SU-DHL-6 (cell line): ENCODE results near the gene PRRX2.

Experiments used
- H2AFZ ChIP-seq: fragments of 200-600 bp; sonication (generic); 2 replicates; pipeline ENCODE4 v1.6.1; 2014; ENCODE audit warnings: low read depth, mild to moderate bottlenecking, moderate library complexity, mixed read lengths, antibody characterized with exemption, low read length; ENCODE audit not compliant: severe bottlenecking
- H3F3A ChIP-seq: fragments of 200-600 bp; shearing (Covaris generic); 2 replicates; pipeline ENCODE4 v1.6.0; 2016; ENCODE audit warnings: antibody characterized with exemption, mild to moderate bottlenecking; ENCODE audit not compliant: insufficient read depth
- H3K27ac ChIP-seq: fragments of 200-600 bp; sonication (generic); 2 replicates; pipeline ENCODE4 v1.5.1; 2016; ENCODE audit warnings: low read depth, mild to moderate bottlenecking, low read length, moderate library complexity, mixed read lengths
- H3K27me3 ChIP-seq: fragments of 200-600 bp; sonication (generic), shearing (Covaris generic); 2 replicates; pipeline ENCODE4 v1.6.0; 2014; ENCODE audit warnings: mild to moderate bottlenecking, low read length
- H3K36me3 ChIP-seq: fragments of 200-600 bp; sonication (generic); 2 replicates; pipeline ENCODE4 v1.6.1; 2014; ENCODE audit warnings: mild to moderate bottlenecking, low read length, mixed read lengths
- H3K4me2 ChIP-seq: fragments of 300-600, 200-600 bp; shearing (Covaris generic), sonication (generic); 2 replicates; pipeline ENCODE4 v1.6.0; 2014; ENCODE audit warnings: low read length, low read depth, mild to moderate bottlenecking; ENCODE audit not compliant: poor library complexity, severe bottlenecking
- H3K4me3 ChIP-seq: fragments of 200-600 bp; sonication (generic); 2 replicates; pipeline ENCODE4 v1.5.1; 2014; ENCODE audit warnings: antibody characterized with exemption, low read length, mild to moderate bottlenecking, mixed read lengths; ENCODE audit not compliant: insufficient read depth, poor library complexity, severe bottlenecking
- H3K79me2 ChIP-seq: fragments of 200-600 bp; sonication (generic); 2 replicates; pipeline ENCODE4 v1.6.1; 2014; ENCODE audit warnings: mild to moderate bottlenecking, low read length, moderate library complexity; ENCODE audit not compliant: insufficient read depth
- H3K9ac ChIP-seq: fragments of 200-600 bp; sonication (generic); 2 replicates; pipeline ENCODE4 v1.7.0; 2014; ENCODE audit warnings: mild to moderate bottlenecking, low read length
- H3K9me2 ChIP-seq: fragments of 200-600 bp; sonication (generic); replicated peaks from 2 replicates; pipeline ENCODE4 v1.6.1; 2014; ENCODE audit warnings: low read length; ENCODE audit not compliant: insufficient read depth
- H3K9me3 ChIP-seq: fragments of 200-600 bp; sonication (generic); 2 replicates; pipeline ENCODE4 v1.6.1; 2014; ENCODE audit warnings: low read length, mixed read lengths; ENCODE audit not compliant: insufficient read depth
- H4K20me1 ChIP-seq: fragments of 200-600 bp; sonication (generic); 2 replicates; pipeline ENCODE4 v1.6.1; 2014; ENCODE audit warnings: low read depth, mild to moderate bottlenecking, antibody characterized with exemption, low read length, moderate library complexity, mixed read lengths
- EZH2phosphoT487 ChIP-seq: fragments of 200-600 bp; sonication (generic), shearing (Covaris generic); conservative IDR thresholded peaks from 2 replicates; pipeline ENCODE4 v1.6.1; 2018; ENCODE audit warnings: mild to moderate bottlenecking, antibody characterized with exemption, low read length, moderate library complexity, mixed read lengths
- TF ChIP-seq, protein P1 (sequence below): fragments of 200-600 bp; sonication (generic); IDR thresholded peaks from one replicate; pipeline ENCODE4 v1.5.1; 2017; ENCODE audit warnings: antibody characterized with exemption, mild to moderate bottlenecking, low read length, moderate library complexity; ENCODE audit not compliant: insufficient read depth, poor library complexity, severe bottlenecking

Gene PRRX2

DNA sequence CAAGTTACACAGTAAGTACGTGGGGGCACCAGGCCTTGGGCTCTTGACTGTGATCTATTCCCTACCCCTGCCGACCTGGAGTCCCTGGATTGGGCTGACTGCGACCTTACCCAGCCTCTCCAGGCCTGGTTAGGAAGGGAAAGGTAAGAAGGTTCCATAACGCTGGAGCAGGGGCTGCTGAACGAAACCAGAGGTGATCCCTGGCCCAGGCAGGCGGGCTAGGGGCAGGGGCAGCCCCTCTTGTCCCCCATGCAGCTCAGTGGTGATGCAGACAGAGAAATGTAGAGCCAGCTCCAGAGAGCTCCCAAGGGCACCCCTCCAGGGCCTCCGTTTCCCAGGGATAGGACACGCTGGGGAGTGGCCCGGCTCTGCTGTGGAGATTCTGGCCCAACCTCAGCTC is 14.1 kb downstream of the PRRX2 start:
- no peaks in the 10 kb centered on the region for H3K9me3 ChIP-seq
- TF ChIP-seq, protein P1, sequence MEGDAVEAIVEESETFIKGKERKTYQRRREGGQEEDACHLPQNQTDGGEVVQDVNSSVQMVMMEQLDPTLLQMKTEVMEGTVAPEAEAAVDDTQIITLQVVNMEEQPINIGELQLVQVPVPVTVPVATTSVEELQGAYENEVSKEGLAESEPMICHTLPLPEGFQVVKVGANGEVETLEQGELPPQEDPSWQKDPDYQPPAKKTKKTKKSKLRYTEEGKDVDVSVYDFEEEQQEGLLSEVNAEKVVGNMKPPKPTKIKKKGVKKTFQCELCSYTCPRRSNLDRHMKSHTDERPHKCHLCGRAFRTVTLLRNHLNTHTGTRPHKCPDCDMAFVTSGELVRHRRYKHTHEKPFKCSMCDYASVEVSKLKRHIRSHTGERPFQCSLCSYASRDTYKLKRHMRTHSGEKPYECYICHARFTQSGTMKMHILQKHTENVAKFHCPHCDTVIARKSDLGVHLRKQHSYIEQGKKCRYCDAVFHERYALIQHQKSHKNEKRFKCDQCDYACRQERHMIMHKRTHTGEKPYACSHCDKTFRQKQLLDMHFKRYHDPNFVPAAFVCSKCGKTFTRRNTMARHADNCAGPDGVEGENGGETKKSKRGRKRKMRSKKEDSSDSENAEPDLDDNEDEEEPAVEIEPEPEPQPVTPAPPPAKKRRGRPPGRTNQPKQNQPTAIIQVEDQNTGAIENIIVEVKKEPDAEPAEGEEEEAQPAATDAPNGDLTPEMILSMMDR, result no peak
- no peak for TF ChIP-seq EZH2phosphoT487
- H2AFZ ChIP-seq, result no peak overlapping the region
- no peaks in the 10 kb centered on the region for H3K9me2 ChIP-seq
- H4K20me1 ChIP-seq, result no peaks in the 10 kb centered on the region
- H3K27ac ChIP-seq, result no peak overlapping the region
- no peaks in the 10 kb centered on the region for H3K27me3 ChIP-seq
- H3K4me2 ChIP-seq, result no peak overlapping the region
- H3F3A ChIP-seq, result no peaks in the 10 kb centered on the region
- no peak overlapping the region for H3K4me3 ChIP-seq
- H3K9ac ChIP-seq, result no peak overlapping the region
- H3K36me3 ChIP-seq, result no peaks in the 10 kb centered on the region
- H3K79me2 ChIP-seq, result no peaks in the 10 kb centered on the region

DNA sequence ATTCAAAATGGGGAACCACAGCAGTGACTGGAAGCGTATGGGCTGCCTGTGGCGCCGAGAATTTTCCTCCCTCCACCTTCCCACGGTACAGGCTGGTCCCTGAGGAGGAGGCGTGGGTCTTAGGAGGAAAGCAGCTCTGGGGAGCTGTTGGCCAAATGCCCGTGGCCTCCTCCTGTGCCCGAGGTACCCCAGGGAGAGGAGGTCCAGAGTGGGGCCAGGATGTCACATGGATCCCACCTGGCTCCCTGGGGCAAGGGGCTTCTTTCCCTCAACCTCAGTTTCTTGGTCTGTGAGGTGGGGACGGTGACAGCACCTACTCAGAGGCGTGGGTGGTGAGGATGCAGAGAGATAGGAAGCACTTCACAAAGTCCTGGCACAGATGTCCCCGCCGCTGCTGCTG is 16.5 kb downstream of the PRRX2 start:
- no peaks in the 10 kb centered on the region for H3K79me2 ChIP-seq
- no peaks in the 10 kb centered on the region for H4K20me1 ChIP-seq
- H3K36me3 ChIP-seq, result no peaks in the 10 kb centered on the region
- no peaks in the 10 kb centered on the region for H3K9me3 ChIP-seq
- no peaks in the 10 kb centered on the region for H3K27me3 ChIP-seq
- no peaks in the 10 kb centered on the region for H3K9me2 ChIP-seq
- no peaks in the 10 kb centered on the region for H3F3A ChIP-seq
- H3K27ac ChIP-seq, result no peak overlapping the region
- TF ChIP-seq EZH2phosphoT487, result no peak
- TF ChIP-seq, protein P1, result no peak
- H3K4me2 ChIP-seq, result no peak overlapping the region
- H3K9ac ChIP-seq, result no peak overlapping the region
- H2AFZ ChIP-seq, result no peak overlapping the region
- no peak overlapping the region for H3K4me3 ChIP-seq

DNA sequence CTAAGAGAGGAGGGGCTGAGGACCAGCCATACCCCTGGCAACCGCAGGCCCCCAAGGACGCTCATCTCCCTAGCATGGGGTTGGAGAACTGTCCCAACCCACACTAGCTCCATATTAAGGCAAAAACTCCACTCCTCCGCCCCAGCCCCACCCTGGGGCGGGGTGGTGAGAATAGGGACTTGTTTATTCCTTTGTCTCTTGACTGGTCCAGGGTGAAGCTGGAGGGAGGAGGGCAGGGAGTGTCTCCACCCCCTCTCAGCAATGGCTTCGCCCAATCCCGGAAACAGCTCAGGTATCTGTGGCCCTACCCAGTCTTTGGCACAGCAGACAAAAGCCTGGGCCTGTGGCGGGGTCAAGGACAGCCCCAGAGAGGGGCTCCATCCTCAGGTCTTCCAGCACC is 16.9 kb downstream of the PRRX2 start:
- Histone ChIP-seq H3K9ac (no peak overlapping the region), H4K20me1 (no peaks in the 10 kb centered on the region), H3K9me3 (no peaks in the 10 kb centered on the region), H3K79me2 (no peaks in the 10 kb centered on the region), H3K9me2 (no peaks in the 10 kb centered on the region), H3K27me3 (no peaks in the 10 kb centered on the region), H3K4me2 (no peak overlapping the region), H3F3A (no peaks in the 10 kb centered on the region), H3K36me3 (no peaks in the 10 kb centered on the region), H3K27ac (no peak overlapping the region), H3K4me3 (no peak overlapping the region), H2AFZ (no peak overlapping the region)
- TF ChIP-seq EZH2phosphoT487, result no peak
- TF ChIP-seq, protein P1, result no peak
